Activated CD8-positive, alpha-beta T cell treated with anti-CD3 and anti-CD28 coated beads, Interleukin-2, amount 10 ng/mL, durations not matched to agents 7 days and 5 days (primary cell): ENCODE measurements around the gene C20orf141. TPM values are rescaled to one million over a fixed set of nuclear protein-coding genes. Genes with fewer than 3 reads are reported as not detected.
"Not testable (repeated sequence)": the region's sequence is repeated elsewhere in the genome, so short reads cannot be mapped to it uniquely, and the experiment has no call there.

Experiments
- ATAC-seq: fragments of 150-1000 bp; cut with Tn5 transposase; one replicate; pipeline ENCODE4 v1.10.0; 2021; ENCODE audit warnings: moderate library complexity
- CTCF ChIA-PET: fragments of 350-600 bp; sonication (Branson Sonifier 250); formaldehyde crosslinking; loops from one replicate; lab custom pipeline; 2021; ENCODE audit warnings: antibody characterized with exemption; lab: Charles Lee
- POLR2A ChIA-PET: fragments of 350-600 bp; sonication (Branson Sonifier 250); formaldehyde crosslinking; loops from one replicate; lab custom pipeline; 2021; ENCODE audit warnings: antibody characterized with exemption; lab: Charles Lee
- DNase-seq: peaks from one replicate; pipeline ENCODE4 v3.0.0-alpha.2; 2020
- H3K27ac Mint-ChIP-seq: one replicate; pipeline ENCODE4 v1.8.0; 2021; ENCODE audit warnings: mild to moderate bottlenecking, mixed read lengths
- H3K27me3 Mint-ChIP-seq: one replicate; pipeline ENCODE4 v1.8.0; 2021; ENCODE audit warnings: low read depth, mixed read lengths
- H3K36me3 Mint-ChIP-seq: one replicate; pipeline ENCODE4 v1.8.0; 2021; ENCODE audit warnings: low read depth, mixed read lengths
- H3K4me1 Mint-ChIP-seq: one replicate; pipeline ENCODE4 v1.8.0; 2021; ENCODE audit warnings: low read depth, mixed read lengths
- H3K4me3 Mint-ChIP-seq: one replicate; pipeline ENCODE4 v1.8.0; 2021; ENCODE audit warnings: mild to moderate bottlenecking, mixed read lengths
- H3K9me3 Mint-ChIP-seq: one replicate; pipeline ENCODE4 v1.8.0; 2022; ENCODE audit warnings: mixed read lengths; ENCODE audit not compliant: insufficient read depth
- total RNA-seq, 2 experiments: library from RNA; stranded (reverse); gene quantifications; one replicate each; pipeline ENCODE4 v1.2.3, GENCODE V29; 2021

C20orf141 gene, protein sequence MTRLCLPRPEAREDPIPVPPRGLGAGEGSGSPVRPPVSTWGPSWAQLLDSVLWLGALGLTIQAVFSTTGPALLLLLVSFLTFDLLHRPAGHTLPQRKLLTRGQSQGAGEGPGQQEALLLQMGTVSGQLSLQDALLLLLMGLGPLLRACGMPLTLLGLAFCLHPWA
- not detected for total RNA-seq

DNA sequence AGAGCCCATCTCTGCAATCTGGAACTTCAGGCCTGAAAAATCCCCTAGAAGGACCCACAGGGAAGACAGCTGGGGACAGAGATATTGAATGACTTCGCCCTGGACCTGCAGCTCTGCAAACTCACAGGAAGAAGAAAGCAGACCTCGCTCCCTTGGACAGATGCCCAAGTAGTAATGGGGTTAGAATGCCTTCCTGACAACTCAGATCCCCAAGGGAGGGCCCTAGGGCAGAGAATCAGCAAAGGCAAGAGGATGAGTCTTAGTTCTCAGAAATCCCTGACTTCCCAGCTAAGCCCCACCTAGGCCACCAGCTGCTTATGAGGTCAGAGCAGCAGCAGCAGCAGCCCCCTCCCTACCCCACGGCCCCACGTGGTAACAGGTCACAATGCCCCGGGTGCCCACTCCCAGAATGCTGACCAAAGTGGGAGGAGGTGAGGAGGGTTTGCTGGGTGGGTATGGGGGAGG is at the start of gene C20orf141:
C20orf141 (plus strand) TSS at position 401 of the 465 bp plus-strand sequence. CDS start 198 bp downstream, outside the sequence.
- ChIA-PET CTCF (no interaction called here), POLR2A (no interaction called here)
- Mint-ChIP-seq H3K4me1 (peaks cover 4% of the 10 kb centered on the region), H3K27ac (no peak within 1 kb of the TSS), H3K4me3 (no peak within 1 kb of the TSS), H3K36me3 (no peaks in the 10 kb centered on the region), H3K9me3 (peaks cover 6% of the 10 kb centered on the region), H3K27me3 (peaks cover 54% of the 10 kb centered on the region)
- no peak for ATAC-seq
- no peak for DNase-seq

DNA sequence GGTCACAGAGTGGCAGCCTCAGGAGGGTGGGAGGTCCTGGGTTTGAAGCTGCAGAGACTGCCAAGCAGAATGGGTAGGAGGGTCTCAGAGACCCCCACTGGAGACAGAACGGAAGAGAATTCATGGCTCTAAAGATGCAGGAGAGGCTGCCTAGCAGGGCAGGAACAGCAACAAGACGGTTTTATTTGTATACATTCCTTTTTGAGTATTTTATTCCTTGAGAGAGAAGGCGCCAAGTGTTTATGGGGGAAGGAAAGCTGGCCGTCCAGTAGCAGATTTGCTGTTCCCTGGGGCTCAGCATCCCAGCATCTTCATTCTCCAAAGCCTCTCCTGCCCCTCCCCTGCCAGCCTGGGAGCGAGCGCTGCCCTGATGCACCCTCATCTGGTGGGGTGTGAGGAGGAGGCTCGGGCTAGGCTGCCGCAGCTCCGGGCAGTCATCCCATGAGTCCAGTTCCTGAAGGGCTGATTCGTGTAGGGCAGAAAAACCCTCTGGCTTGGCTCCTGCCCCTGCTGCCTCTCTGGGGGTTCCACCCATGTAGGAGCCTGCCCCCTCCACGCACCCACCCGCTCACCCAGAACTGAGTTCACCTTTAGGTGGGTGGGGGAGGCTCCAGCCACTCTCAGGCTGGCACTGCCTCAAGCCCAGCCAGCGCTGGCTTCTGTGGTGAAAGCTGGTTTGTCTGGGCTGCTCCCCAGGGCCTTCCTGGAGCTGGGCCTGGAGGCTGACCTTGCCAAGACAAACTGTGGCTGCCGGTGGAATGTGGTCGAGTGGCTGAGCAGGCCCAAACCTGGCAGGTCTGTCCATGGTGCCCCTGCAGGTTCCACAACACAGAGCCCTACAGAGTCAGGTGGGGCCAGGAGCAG is 46.8 kb upstream of the C20orf141 start:
- no peak for DNase-seq
- no peak overlapping the region for H3K27ac Mint-ChIP-seq
- ChIA-PET POLR2A (interaction anchor here (0.6 kb wide), 1 partner anchor 30 kb away, joined by 3 read pairs; no protein-coding TSS in a partner anchor), CTCF (interaction anchor here (1.2 to 1.8 kb wide), 2 partner anchors 15 to 97 kb away, joined by 3 to 4 read pairs; no protein-coding TSS in a partner anchor)
- H3K36me3 Mint-ChIP-seq, result no peaks in the 10 kb centered on the region
- peaks cover 23% of the 10 kb centered on the region for H3K27me3 Mint-ChIP-seq
- H3K9me3 Mint-ChIP-seq, result no peaks in the 10 kb centered on the region
- H3K4me1 Mint-ChIP-seq, result peaks cover 8% of the 10 kb centered on the region
- no peak overlapping the region for H3K4me3 Mint-ChIP-seq
- no peak for ATAC-seq

DNA sequence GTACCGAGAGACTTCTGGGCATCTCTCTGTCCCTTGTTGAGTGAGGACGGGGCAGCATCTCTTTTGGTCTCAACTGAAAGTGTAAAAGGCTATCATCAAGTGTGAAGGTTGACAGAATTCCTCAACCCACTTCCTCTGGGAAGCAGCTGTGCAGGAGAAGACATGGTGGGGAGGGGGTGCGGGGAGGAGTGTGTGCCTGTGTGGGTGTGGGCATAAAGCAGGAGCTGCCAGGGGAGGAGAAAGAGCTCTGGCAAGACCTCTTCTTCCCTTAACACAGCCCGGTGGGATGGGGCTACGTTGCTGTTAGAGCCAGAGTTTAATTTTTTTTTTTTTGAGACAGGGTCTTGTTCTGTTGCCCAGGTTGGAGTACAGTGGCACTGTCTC is 46.2 kb upstream of the C20orf141 start:
- DNase-seq (no peak), ATAC-seq (no peak)
- H3K9me3 Mint-ChIP-seq, result no peaks in the 10 kb centered on the region
- no peak overlapping the region for H3K27ac Mint-ChIP-seq
- no peaks in the 10 kb centered on the region for H3K36me3 Mint-ChIP-seq
- POLR2A ChIA-PET, result interaction anchor here (0.6 kb wide), 1 partner anchor 31 kb away, joined by 3 read pairs; no protein-coding TSS in a partner anchor
- CTCF ChIA-PET, result interaction anchor here (1.2 kb wide), 1 partner anchor 97 kb away, joined by 3 read pairs; no protein-coding TSS in a partner anchor
- no peak overlapping the region for H3K4me3 Mint-ChIP-seq
- H3K4me1 Mint-ChIP-seq, result peaks cover 8% of the 10 kb centered on the region
- H3K27me3 Mint-ChIP-seq, result peaks cover 18% of the 10 kb centered on the region

DNA sequence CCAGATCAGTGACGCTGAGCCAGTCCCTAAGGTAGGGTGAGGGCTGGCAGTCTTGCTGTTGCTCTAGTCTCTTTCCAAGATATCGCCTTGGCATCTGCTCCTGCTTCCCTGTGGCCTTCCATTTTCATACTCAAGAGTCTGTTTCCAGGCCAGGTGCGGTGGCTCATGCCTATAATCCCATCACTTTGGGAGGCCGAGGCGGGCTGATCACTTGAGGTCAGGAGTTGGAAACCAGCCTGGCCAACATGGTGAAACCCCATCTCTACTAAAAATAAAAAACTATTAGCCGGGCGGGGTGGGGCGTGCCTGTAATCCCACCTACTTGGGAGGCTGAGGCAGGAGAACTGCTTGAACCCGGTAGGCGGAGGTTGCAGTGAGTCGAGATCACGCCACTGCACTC is 44.7 kb upstream of the C20orf141 start:
- DNase-seq, POLR2A ChIA-PET, H3K27ac Mint-ChIP-seq, H3K36me3 Mint-ChIP-seq, H3K4me3 Mint-ChIP-seq, H3K4me1 Mint-ChIP-seq, H3K9me3 Mint-ChIP-seq, CTCF ChIA-PET, ATAC-seq: not testable (repeated sequence)
- peaks cover 17% of the 10 kb centered on the region for H3K27me3 Mint-ChIP-seq

DNA sequence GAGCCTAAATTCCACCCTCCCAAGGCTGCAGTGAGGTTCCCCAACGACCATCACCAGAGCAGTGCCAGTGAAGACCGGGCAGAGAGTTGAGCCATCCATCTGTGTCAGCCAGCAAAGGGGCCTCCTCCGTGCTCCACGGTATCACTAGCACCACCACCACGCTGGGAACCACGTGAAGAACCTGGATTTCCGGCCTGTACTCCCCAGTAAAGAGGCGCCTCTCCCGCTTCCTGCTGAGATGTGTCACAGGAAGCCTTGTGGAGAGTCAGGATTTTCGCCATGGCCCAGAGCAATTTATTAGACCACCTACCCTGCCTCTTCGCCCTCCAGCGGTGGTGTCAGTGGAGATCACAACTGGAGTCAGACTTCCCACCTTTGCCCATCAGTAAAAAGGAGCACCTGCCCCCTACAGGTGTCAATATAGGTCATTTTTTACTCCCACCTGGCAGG is 43.1 kb upstream of the C20orf141 start:
- ChIA-PET CTCF (no interaction called here), POLR2A (no interaction called here)
- H3K36me3 Mint-ChIP-seq, result no peaks in the 10 kb centered on the region

DNA sequence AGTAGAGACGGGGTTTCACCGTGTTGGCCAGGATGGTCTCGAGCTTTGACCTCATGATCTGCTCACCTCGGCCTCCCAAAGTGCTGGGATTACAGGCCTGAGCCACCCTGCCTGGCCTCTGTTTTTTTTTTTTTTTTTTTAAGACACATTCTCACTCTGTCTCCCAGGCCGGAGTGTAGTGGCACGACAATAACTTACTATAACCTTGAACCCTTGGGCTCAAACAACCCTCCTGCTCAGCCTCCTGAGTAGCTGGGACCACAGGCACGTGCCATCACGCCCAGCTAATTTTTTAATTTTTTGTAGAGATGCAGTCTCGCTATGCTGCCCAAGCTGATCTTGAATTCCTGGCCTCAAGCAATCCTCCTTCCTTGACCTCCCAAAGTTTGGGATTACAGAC is 41.0 kb upstream of the C20orf141 start:
- H3K36me3 Mint-ChIP-seq, result no peaks in the 10 kb centered on the region
- H3K4me1 Mint-ChIP-seq, result peaks cover 8% of the 10 kb centered on the region
- CTCF ChIA-PET, result no interaction called here
- no peak overlapping the region for H3K4me3 Mint-ChIP-seq
- POLR2A ChIA-PET, result no interaction called here
- no peak overlapping the region for H3K27ac Mint-ChIP-seq
- DNase-seq (no peak), ATAC-seq (no peak)
- no peaks in the 10 kb centered on the region for H3K9me3 Mint-ChIP-seq
- peaks cover 17% of the 10 kb centered on the region for H3K27me3 Mint-ChIP-seq

More for the DNA sequence above, 43.1 kb upstream of the C20orf141 start:
- peaks cover 8% of the 10 kb centered on the region for H3K4me1 Mint-ChIP-seq
- H3K4me3 Mint-ChIP-seq, result no peak overlapping the region
- DNase-seq (no peak), ATAC-seq (no peak)
- H3K9me3 Mint-ChIP-seq, result no peaks in the 10 kb centered on the region
- H3K27me3 Mint-ChIP-seq, result peaks cover 19% of the 10 kb centered on the region
- no peak overlapping the region for H3K27ac Mint-ChIP-seq

DNA sequence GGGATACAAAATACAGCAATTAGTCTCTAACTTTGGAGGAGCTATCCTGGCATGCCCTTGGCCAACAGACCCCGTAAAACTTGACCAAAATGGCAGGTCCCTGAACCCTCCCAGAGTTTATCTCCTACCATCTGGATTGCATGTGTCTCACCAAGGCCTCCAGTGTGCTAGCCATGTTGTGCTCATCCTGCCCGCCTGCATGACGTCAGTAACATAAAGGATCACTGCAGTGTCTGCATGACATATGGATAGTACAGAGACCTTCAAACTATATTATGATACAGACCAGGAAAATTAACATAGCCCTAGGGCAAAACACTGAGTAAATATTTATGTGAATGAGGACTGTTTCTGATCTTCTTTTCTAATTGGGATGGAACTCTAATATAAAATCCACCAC is 39.6 kb upstream of the C20orf141 start:
- ChIA-PET CTCF (interaction anchor here (0.7 to 1.2 kb wide), 2 partner anchors 22 to 141 kb away, joined by 3 read pairs; no protein-coding TSS in a partner anchor), POLR2A (no interaction called here)
- no peak for ATAC-seq

DNA sequence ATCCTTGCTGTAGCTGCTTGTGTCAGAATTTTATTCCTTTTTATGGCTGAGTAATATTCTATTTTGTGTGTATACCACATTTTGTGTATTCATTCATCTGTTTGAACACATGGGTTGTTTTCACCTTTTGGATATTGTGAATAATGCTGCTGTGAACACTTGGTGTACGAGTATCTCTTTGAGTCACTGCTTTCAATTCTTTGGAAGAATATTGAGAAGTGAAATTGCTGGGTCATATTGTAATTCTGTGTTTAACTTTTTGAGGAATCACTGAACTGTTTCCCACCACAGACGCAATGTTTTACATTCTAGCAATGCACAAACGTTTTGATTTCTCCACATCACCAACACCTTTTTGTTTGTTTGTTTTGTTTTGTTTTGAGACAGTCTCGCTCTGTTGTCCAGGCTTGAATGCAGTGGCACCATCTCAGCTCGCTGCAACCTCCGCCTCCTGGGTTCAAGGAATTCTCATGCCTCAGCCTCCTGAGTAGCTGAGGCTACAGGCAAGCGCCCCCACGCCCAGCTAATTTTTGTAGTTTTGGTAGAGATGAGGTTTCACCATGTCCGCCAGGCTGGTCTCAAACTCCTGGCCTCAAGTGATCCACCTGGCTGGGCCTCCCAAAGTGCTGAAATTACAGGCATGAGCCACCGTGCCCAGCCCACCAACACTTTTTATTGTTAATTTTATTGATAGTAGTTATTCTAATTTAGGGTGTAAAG is 36.0 kb upstream of the C20orf141 start:
- Mint-ChIP-seq H3K4me3 (no peak overlapping the region), H3K9me3 (no peaks in the 10 kb centered on the region), H3K27ac (no peak overlapping the region), H3K36me3 (no peaks in the 10 kb centered on the region), H3K4me1 (no peaks in the 10 kb centered on the region), H3K27me3 (peaks cover 27% of the 10 kb centered on the region)
- DNase-seq (no peak), ATAC-seq (no peak)
- ChIA-PET CTCF (interaction anchor here (1.4 kb wide), 2 partner anchors 26 to 65 kb away, joined by 3 to 4 read pairs; no protein-coding TSS in a partner anchor), POLR2A (no interaction called here)

More for the DNA sequence above, 39.6 kb upstream of the C20orf141 start:
- Mint-ChIP-seq H3K4me1 (peaks cover 8% of the 10 kb centered on the region), H3K27me3 (peaks cover 19% of the 10 kb centered on the region), H3K9me3 (no peaks in the 10 kb centered on the region), H3K36me3 (no peaks in the 10 kb centered on the region), H3K27ac (no peak overlapping the region), H3K4me3 (no peak overlapping the region)
- no peak for DNase-seq

DNA sequence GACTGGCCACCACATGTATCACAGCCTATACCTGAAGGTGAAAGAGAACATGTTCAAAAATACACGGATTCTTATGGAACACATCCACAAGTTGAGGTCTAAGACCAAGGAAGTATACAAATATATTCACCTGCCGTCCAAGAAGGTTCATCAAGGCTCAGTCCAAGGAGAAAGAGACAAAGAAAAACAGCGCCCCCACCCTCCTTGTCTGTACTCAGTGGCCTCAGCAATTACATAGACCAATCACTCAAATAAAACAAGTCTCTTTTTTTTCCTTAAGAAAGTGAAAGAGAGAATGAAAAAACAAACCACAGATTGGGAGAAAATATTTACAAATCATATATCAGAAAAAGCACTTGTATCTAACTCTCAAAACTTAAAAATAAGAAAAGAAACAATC is 33.8 kb upstream of the C20orf141 start:
- Mint-ChIP-seq H3K9me3 (no peaks in the 10 kb centered on the region), H3K4me3 (no peak overlapping the region), H3K27ac (no peak overlapping the region), H3K27me3 (peaks cover 26% of the 10 kb centered on the region), H3K36me3 (no peaks in the 10 kb centered on the region), H3K4me1 (no peaks in the 10 kb centered on the region)
- ChIA-PET CTCF (no interaction called here), POLR2A (no interaction called here)
- DNase-seq (no peak), ATAC-seq (no peak)

DNA sequence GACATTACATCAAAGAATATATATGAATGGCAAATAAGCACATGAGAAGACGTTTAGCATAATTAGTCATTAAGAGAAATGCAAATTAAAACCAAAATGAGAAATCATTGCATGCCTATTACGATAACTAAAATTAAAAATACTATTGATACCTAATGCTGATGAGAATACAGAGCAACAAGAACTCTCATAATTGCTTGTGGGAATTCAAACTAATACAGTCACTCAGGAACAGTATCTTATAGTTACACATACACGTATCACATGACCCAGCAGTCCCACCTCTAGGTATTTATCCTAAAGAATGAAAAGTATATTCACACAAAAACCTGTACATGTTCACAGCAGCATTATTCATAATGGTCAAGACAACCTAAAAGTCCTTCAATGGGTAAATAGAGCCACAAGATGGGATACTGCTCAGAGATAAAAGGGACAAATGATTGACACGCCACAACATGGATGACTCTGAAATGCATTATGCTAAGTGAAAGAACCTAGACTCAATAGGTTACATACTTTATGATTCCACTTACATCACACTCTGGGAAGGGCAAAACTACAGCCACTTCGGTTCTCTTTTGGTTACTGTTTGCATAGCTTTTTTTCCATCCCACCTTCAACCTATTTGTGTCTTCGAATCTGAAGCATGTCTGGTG is 30.8 kb upstream of the C20orf141 start:
- Mint-ChIP-seq H3K27ac (no peak overlapping the region), H3K36me3 (no peaks in the 10 kb centered on the region), H3K9me3 (no peaks in the 10 kb centered on the region), H3K27me3 (peaks cover 24% of the 10 kb centered on the region), H3K4me3 (no peak overlapping the region), H3K4me1 (no peaks in the 10 kb centered on the region)
- no peak for ATAC-seq
- ChIA-PET CTCF (no interaction called here), POLR2A (no interaction called here)
- DNase-seq, result no peak

DNA sequence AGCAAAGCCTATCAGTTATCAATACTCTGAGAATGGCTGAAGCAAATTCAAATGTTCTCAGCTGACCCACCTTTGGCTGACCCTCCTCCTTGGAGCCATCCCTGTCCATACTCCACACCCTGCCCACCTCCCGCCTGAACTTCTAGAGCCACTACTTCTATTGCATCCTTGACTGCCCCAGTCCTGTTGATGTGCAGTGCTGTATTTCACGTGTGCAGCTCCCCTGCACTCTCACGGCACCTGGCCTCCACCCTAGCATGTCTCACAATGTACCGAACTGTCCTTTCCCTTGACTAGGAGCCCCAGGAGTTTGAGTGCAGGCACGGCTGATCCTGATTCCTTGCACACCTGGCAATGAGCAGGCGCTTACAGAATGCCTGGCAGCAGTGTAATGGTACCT is 21.3 kb upstream of the C20orf141 start:
- CTCF ChIA-PET, result no interaction called here
- Mint-ChIP-seq H3K27me3 (peaks cover 41% of the 10 kb centered on the region), H3K27ac (no peak overlapping the region), H3K36me3 (no peaks in the 10 kb centered on the region), H3K4me1 (peaks cover 8% of the 10 kb centered on the region), H3K9me3 (no peaks in the 10 kb centered on the region), H3K4me3 (no peak overlapping the region)
- POLR2A ChIA-PET, result interaction anchor here (1.0 kb wide), 1 partner anchor 8 kb away, joined by 4 read pairs; no protein-coding TSS in a partner anchor
- ATAC-seq, result no peak
- DNase-seq, result no peak
